Right lobe of liver (tissue), 6 donors: ENCODE data around the gene CUX1. TPM values are rescaled to one million over a fixed set of nuclear protein-coding genes. Genes with fewer than 3 reads are reported as not detected.
"Not testable (repeated sequence)": the region's sequence is repeated elsewhere in the genome, so short reads cannot be mapped to it uniquely, and the experiment has no call there.

Source experiments
- ATAC-seq, 4 donors: fragments of 200-7000 bp; cut with Tn5 transposase; one replicate each; pipeline ENCODE4 v1.9.1; 2020; ENCODE audit warnings: mild to moderate bottlenecking in 4 of 4, moderate library complexity in 4 of 4
- DNase-seq, 3 donors: peaks; one replicate each; pipeline ENCODE4 v3.0.0-alpha.2; 2020
- H3K27ac ChIP-seq, 3 donors: fragments of 200-600 bp; one replicate each; pipeline ENCODE4 v1.8.0; 2022
- H3K27me3 ChIP-seq, 2 donors: fragments of 200-600 bp; one replicate each; pipeline ENCODE4 v1.8.0; 2022
- H3K36me3 ChIP-seq, 4 donors: fragments of 200-600 bp; sonication (generic) in 1 of 4; one replicate each; pipeline versions ENCODE4 v1.5.1 to v1.8.0; 2017 to 2022; ENCODE audit warnings: control low read depth in 1 of 4
- H3K4me1 ChIP-seq, 4 donors: fragments of 200-600 bp; sonication (generic) in 1 of 4; one replicate each; pipeline versions ENCODE4 v1.5.1 to v1.8.0; 2017 to 2022; ENCODE audit warnings: control low read depth in 1 of 4
- H3K4me3 ChIP-seq, 3 donors: fragments of 200-600 bp; one replicate each; pipeline ENCODE4 v1.8.0; 2022
- H3K9me3 ChIP-seq, 4 donors: fragments of 200-600 bp; sonication (generic) in 1 of 4; one replicate each; pipeline versions ENCODE4 v1.5.1 to v1.8.0; 2017 to 2022; ENCODE audit warnings: control low read depth in 1 of 4
- POLR2A ChIP-seq: fragments of 450-650 bp; IDR thresholded peaks from one replicate; pipeline ENCODE4 v1.6.1; 2017; ENCODE audit warnings: antibody characterized with exemption, mild to moderate bottlenecking
- WGBS: methylation state at CpG from one replicate; pipeline ENCODE4 v1.1.6; 2018; ENCODE audit warnings: low coverage, low lambda C conversion rate; ENCODE audit not compliant: insufficient coverage; ENCODE audit errors: missing lambda C conversion rate; 5-methylcytosine and 5-hydroxymethylcytosine counted together
- intact Hi-C, 2 donors: fragments of 100-400 bp; cut with DNase I; formaldehyde crosslinking; loops; one replicate each; pipeline versions ENCODE4 v1.11.2 to v1.14.1; 2022
- total RNA-seq, 6 experiments: library from RNA; depleted of rRNA in 2 of 6; stranded (reverse); fragments of >200 nt in 2 of 6; fragmentation: NEBNext Ultra II Directional in 3 of 6; extraction: Animal tissue kit (Norgen Biotek cat#: 25700) in 3 of 6; gene quantifications; one replicate each; pipeline versions ENCODE4 v1.1.0 to v1.2.4, GENCODE V29; 2016 to 2023
- TF ChIP-seq, protein P1 (sequence below), 4 donors: fragments of 200-600 bp in 3 of 4; fragments of 450-650 bp in 1 of 4; IDR thresholded peaks; one replicate each; pipeline versions ENCODE4 v1.5.1 to v1.8.0; 2016 to 2022; ENCODE audit warnings: antibody characterized with exemption in 4 of 4, mild to moderate bottlenecking in 2 of 4
- donor health status: DM: no; HTN: yes; CAD: no.
- donor health status: DM: no; HTN: no; CAD: no.
- donor health status: DM: no; HTN: no; CAD: no.
- donor health status: DM: no; HTN: yes; CAD: no.
- donor health status: DM: no; HTN: yes; CAD: no.

The CUX1 gene
- total RNA-seq, 6 experiments from 2014 or later = 34.3 to 53.1 (median 40.6) TPM

- Histone ChIP-seq H3K4me1 (no peaks in the 10 kb centered on the region), H3K27me3 (no peaks in the 10 kb centered on the region), H3K4me3 (no peak overlapping the region), H3K36me3 (no peaks in the 10 kb centered on the region), H3K27ac (no peak overlapping the region), H3K9me3 (no peaks in the 10 kb centered on the region)
- DNase-seq (no peak), ATAC-seq (peak in 3 of 4 donors; percentile 18 to 45 (median 40))
- TF ChIP-seq POLR2A = no peak
- TF ChIP-seq, protein P1, sequence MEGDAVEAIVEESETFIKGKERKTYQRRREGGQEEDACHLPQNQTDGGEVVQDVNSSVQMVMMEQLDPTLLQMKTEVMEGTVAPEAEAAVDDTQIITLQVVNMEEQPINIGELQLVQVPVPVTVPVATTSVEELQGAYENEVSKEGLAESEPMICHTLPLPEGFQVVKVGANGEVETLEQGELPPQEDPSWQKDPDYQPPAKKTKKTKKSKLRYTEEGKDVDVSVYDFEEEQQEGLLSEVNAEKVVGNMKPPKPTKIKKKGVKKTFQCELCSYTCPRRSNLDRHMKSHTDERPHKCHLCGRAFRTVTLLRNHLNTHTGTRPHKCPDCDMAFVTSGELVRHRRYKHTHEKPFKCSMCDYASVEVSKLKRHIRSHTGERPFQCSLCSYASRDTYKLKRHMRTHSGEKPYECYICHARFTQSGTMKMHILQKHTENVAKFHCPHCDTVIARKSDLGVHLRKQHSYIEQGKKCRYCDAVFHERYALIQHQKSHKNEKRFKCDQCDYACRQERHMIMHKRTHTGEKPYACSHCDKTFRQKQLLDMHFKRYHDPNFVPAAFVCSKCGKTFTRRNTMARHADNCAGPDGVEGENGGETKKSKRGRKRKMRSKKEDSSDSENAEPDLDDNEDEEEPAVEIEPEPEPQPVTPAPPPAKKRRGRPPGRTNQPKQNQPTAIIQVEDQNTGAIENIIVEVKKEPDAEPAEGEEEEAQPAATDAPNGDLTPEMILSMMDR (IDR thresholded peaks at IDR 0.05) = no peak
- WGBS = 59% methylated on average over 8 of the region's 18 CpGs
- intact Hi-C loops = no loop called here
Measured at GRCh38 chr7:102132209-102132752, 314.9 kb downstream of the CUX1 start.

- intact Hi-C loops = no loop called here
- H3K4me1 ChIP-seq = no peaks in the 10 kb centered on the region
- WGBS = 93% methylated on average over 6 of the region's 6 CpGs
- no peak overlapping the region for H3K27ac ChIP-seq
- H3K27me3 ChIP-seq = no peaks in the 10 kb centered on the region
- no peak for ATAC-seq
- no peak overlapping the region for H3K4me3 ChIP-seq
- no peak for TF ChIP-seq POLR2A
- TF ChIP-seq, protein P1 (IDR thresholded peaks at IDR 0.05) = no peak
- no peaks in the 10 kb centered on the region for H3K36me3 ChIP-seq
- no peak for DNase-seq
- H3K9me3 ChIP-seq = no peaks in the 10 kb centered on the region
Measured at GRCh38 chr7:102138676-102139075, 321.2 kb downstream of the CUX1 start.

GRCh38 chr7:102140952-102141370 is 323.5 kb downstream of the CUX1 start:
- Histone ChIP-seq H3K9me3 (no peaks in the 10 kb centered on the region), H3K27ac (no peak overlapping the region), H3K27me3 (no peaks in the 10 kb centered on the region), H3K4me3 (no peak overlapping the region), H3K36me3 (no peaks in the 10 kb centered on the region), H3K4me1 (no peaks in the 10 kb centered on the region)
- no peak for TF ChIP-seq POLR2A
- TF ChIP-seq, protein P1 (IDR thresholded peaks at IDR 0.05) = no peak
- WGBS = 59% methylated on average over 12 of the region's 14 CpGs
- intact Hi-C loops = no loop called here
- ATAC-seq = peak; percentile 59 to 80 (median 68)
- DNase-seq = no peak

DNA sequence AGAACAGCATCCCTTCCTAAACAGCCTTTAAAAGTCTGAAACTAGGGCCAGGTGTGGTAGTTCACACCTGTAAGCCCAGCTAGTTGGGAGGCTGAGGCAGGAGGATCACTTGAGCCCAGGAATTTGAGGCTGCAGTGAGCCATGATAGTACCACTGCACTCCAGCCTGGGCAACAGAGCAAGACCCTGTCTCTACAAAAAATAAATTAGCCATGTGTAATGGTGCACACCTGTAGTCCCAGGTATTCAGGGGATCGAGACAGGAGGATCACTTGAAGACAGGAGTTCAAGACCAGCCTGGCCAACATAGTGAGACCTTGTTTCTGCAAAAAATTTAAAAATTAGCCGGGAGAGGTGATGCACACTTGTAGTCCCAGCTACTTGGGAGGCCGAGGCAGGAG is 325.0 kb downstream of the CUX1 start:
- H3K4me1 ChIP-seq, H3K4me3 ChIP-seq, H3K9me3 ChIP-seq, H3K27ac ChIP-seq, H3K36me3 ChIP-seq, H3K27me3 ChIP-seq, ATAC-seq, DNase-seq, intact Hi-C loops: not testable (repeated sequence)
- WGBS = 100% methylated on average over 2 of the region's 3 CpGs

GRCh38 chr7:102146122-102146521 is 328.7 kb downstream of the CUX1 start:
- H3K27ac ChIP-seq = no peak overlapping the region
- H3K9me3 ChIP-seq = no peaks in the 10 kb centered on the region
- ATAC-seq (peak in 3 of 4 donors; percentile 23 to 42 (median 33)), DNase-seq (no peak)
- intact Hi-C loops = no loop called here
- H3K27me3 ChIP-seq = no peaks in the 10 kb centered on the region
- 95% methylated on average over 10 of the region's 18 CpGs for WGBS
- H3K4me1 ChIP-seq = no peaks in the 10 kb centered on the region
- TF ChIP-seq POLR2A = no peak
- TF ChIP-seq, protein P1 (IDR thresholded peaks at IDR 0.05) = no peak
- no peaks in the 10 kb centered on the region for H3K36me3 ChIP-seq
- no peak overlapping the region for H3K4me3 ChIP-seq
